H9 (cell line): ENCODE data around the gene LRP1B. TPM values are rescaled to one million over a fixed set of nuclear protein-coding genes. Genes with fewer than 3 reads are reported as not detected.

Source experiments
- DNase-seq: peaks from one replicate; pipeline ENCODE4 v3.0.0-alpha.2; 2017
- H2AFZ ChIP-seq: one replicate; pipeline ENCODE4 v1.6.1; 2013; ENCODE audit warnings: mild to moderate bottlenecking, low read length, control low read depth, moderate library complexity
- H2AK5ac ChIP-seq: 2 replicates; pipeline ENCODE4 v1.6.1; 2013; ENCODE audit warnings: low read length, control low read depth, mixed read lengths; ENCODE audit not compliant: insufficient read length
- H2BK120ac ChIP-seq: one replicate; pipeline ENCODE4 v1.6.1; 2013; ENCODE audit warnings: low read depth, mild to moderate bottlenecking, low read length, control low read depth, inconsistent platforms; ENCODE audit not compliant: poor library complexity, severe bottlenecking
- H2BK12ac ChIP-seq: 2 replicates; pipeline ENCODE4 v1.6.1; 2013; ENCODE audit warnings: low read length, control low read depth, mixed read lengths, low read depth; ENCODE audit not compliant: insufficient read length
- H2BK15ac ChIP-seq: 2 replicates; pipeline ENCODE4 v1.6.1; 2013; ENCODE audit warnings: low read depth, low read length, control low read depth
- H2BK20ac ChIP-seq: one replicate; pipeline ENCODE4 v1.6.1; 2013; ENCODE audit warnings: low read depth, mild to moderate bottlenecking, low read length, control low read depth, inconsistent platforms; ENCODE audit not compliant: poor library complexity, severe bottlenecking
- H2BK5ac ChIP-seq: 2 replicates; pipeline ENCODE4 v1.6.1; 2013; ENCODE audit warnings: low read length, control low read depth, mixed read lengths; ENCODE audit not compliant: insufficient read length
- H3K14ac ChIP-seq: 2 replicates; pipeline ENCODE4 v1.6.1; 2013; ENCODE audit warnings: low read length, control low read depth; ENCODE audit not compliant: insufficient read depth
- H3K18ac ChIP-seq: 2 replicates; pipeline ENCODE4 v1.6.1; 2013; ENCODE audit warnings: low read depth, mild to moderate bottlenecking, mixed read lengths, low read length, control low read depth; ENCODE audit not compliant: insufficient read length
- H3K23ac ChIP-seq: 2 replicates; pipeline ENCODE4 v1.6.1; 2013; ENCODE audit warnings: low read length, control low read depth, mixed read lengths, low read depth; ENCODE audit not compliant: insufficient read length
- H3K23me2 ChIP-seq: 2 replicates; pipeline ENCODE4 v1.6.1; 2013; ENCODE audit warnings: low read depth, mild to moderate bottlenecking, mixed read lengths, low read length, control low read depth; ENCODE audit not compliant: insufficient read length, poor library complexity, severe bottlenecking
- H3K27ac ChIP-seq: 2 replicates; pipeline ENCODE4 v1.5.1; 2013; ENCODE audit warnings: low read length, control low read depth, mixed read lengths, low read depth; ENCODE audit not compliant: insufficient read length
- H3K27me3 ChIP-seq: 2 replicates; pipeline ENCODE4 v1.6.1; 2013; ENCODE audit warnings: low read length, control low read depth, inconsistent platforms; ENCODE audit not compliant: insufficient read depth
- H3K4ac ChIP-seq: 2 replicates; pipeline ENCODE4 v1.6.1; 2013; ENCODE audit warnings: low read depth, mild to moderate bottlenecking, control low read depth, inconsistent platforms, low read length, moderate library complexity
- H3K4me1 ChIP-seq: 2 replicates; pipeline ENCODE4 v1.6.1; 2013; ENCODE audit warnings: low read length, control low read depth, inconsistent platforms; ENCODE audit not compliant: insufficient read depth
- H3K4me2 ChIP-seq: 2 replicates; pipeline ENCODE4 v1.6.1; 2013; ENCODE audit warnings: low read length, control low read depth, mixed read lengths; ENCODE audit not compliant: insufficient read length, insufficient read depth
- H3K56ac ChIP-seq: 2 replicates; pipeline ENCODE4 v1.6.1; 2013; ENCODE audit warnings: low read depth, mild to moderate bottlenecking, mixed read lengths, low read length, control low read depth; ENCODE audit not compliant: insufficient read length
- H3K79me1 ChIP-seq: 2 replicates; pipeline ENCODE4 v1.6.1; 2013; ENCODE audit warnings: low read depth, mild to moderate bottlenecking, moderate library complexity, low read length, control low read depth, inconsistent platforms; ENCODE audit not compliant: insufficient read depth, poor library complexity, severe bottlenecking
- H3K79me2 ChIP-seq: 2 replicates; pipeline ENCODE4 v1.6.1; 2013; ENCODE audit warnings: low read length, control low read depth, inconsistent platforms; ENCODE audit not compliant: insufficient read depth
- H3K9ac ChIP-seq: 2 replicates; pipeline ENCODE4 v1.6.1; 2013; ENCODE audit warnings: low read length, control low read depth, mixed read lengths; ENCODE audit not compliant: insufficient read length; ENCODE audit errors: extremely low read depth
- H3K9me3 ChIP-seq: one replicate; pipeline ENCODE4 v1.6.1; 2013; ENCODE audit warnings: low read depth, low read length, inconsistent platforms; ENCODE audit not compliant: control insufficient read depth
- H3T11ph ChIP-seq: one replicate; pipeline ENCODE4 v1.6.1; 2013; ENCODE audit warnings: mild to moderate bottlenecking, low read length, control low read depth, inconsistent platforms
- H4K20me1 ChIP-seq: one replicate; pipeline ENCODE4 v1.6.1; 2013; ENCODE audit not compliant: control insufficient read depth, insufficient read length, insufficient read depth
- H4K5ac ChIP-seq: 2 replicates; pipeline ENCODE4 v1.6.1; 2013; ENCODE audit warnings: low read depth, mild to moderate bottlenecking, mixed read lengths, low read length, control low read depth; ENCODE audit not compliant: insufficient read length
- H4K8ac ChIP-seq: replicated peaks from 2 replicates; pipeline ENCODE4 v1.6.1; 2013; ENCODE audit warnings: low read length, control low read depth, mixed read lengths, low read depth; ENCODE audit not compliant: insufficient read length
- H4K91ac ChIP-seq: 2 replicates; pipeline ENCODE4 v1.6.1; 2013; ENCODE audit warnings: low read depth, mild to moderate bottlenecking, moderate library complexity, mixed read lengths, low read length, control low read depth; ENCODE audit not compliant: insufficient read length
- H3K27ac Mint-ChIP-seq, 3 experiments: 2 replicates in 2 of 3; 3 replicates in 1 of 3; pipeline ENCODE4 v1.8.0; 2020 to 2021; ENCODE audit warnings: mixed read lengths in 3 of 3, mild to moderate bottlenecking in 1 of 3, moderate library complexity in 1 of 3
- H3K27me3 Mint-ChIP-seq: 2 replicates; pipeline ENCODE4 v1.8.0; 2021; ENCODE audit warnings: low read depth, mild to moderate bottlenecking, moderate library complexity, mixed read lengths
- H3K36me3 Mint-ChIP-seq, 3 experiments: 2 replicates in 2 of 3; 3 replicates in 1 of 3; pipeline ENCODE4 v1.8.0; 2020 to 2021; ENCODE audit warnings: low read depth in 3 of 3, mixed read lengths in 3 of 3; ENCODE audit not compliant: insufficient read depth in 1 of 3
- H3K4me1 Mint-ChIP-seq, 2 experiments: 2 replicates each; pipeline ENCODE4 v1.8.0; 2020; ENCODE audit warnings: mixed read lengths in 2 of 2
- H3K4me3 Mint-ChIP-seq, 2 experiments: 2 replicates in 1 of 2; 3 replicates in 1 of 2; pipeline ENCODE4 v1.8.0; 2020 to 2021; ENCODE audit warnings: mild to moderate bottlenecking in 2 of 2, mixed read lengths in 2 of 2, moderate library complexity in 1 of 2
- H3K9me3 Mint-ChIP-seq, 2 experiments: 2 replicates in 1 of 2; 3 replicates in 1 of 2; pipeline ENCODE4 v1.8.0; 2020; ENCODE audit warnings: mild to moderate bottlenecking in 2 of 2, mixed read lengths in 2 of 2, moderate library complexity in 1 of 2
- WGBS: extraction: QIAGEN DNeasy Blood & Tissue Kit; methylation state at CpG from one replicate; pipeline ENCODE4 v1.1.7; 2013; ENCODE audit warnings: missing lambda C conversion rate, low lambda C conversion rate, mixed read lengths; ENCODE audit not compliant: insufficient read length; ENCODE audit errors: extremely low coverage; 5-methylcytosine and 5-hydroxymethylcytosine counted together
- total RNA-seq: library from RNA; stranded (reverse); gene quantifications from 2 replicates; pipeline ENCODE4 v1.2.1, GENCODE V29; 2021
- TF ChIP-seq, protein P1 (sequence below): fragments of 200-600 bp; sonication (generic); conservative IDR thresholded peaks from 3 replicates; pipeline ENCODE4 v1.8.0; 2021; ENCODE audit warnings: antibody characterized with exemption, mild to moderate bottlenecking

Gene LRP1B
- total RNA-seq, 1 experiment from 2014 or later, result not detected

DNA sequence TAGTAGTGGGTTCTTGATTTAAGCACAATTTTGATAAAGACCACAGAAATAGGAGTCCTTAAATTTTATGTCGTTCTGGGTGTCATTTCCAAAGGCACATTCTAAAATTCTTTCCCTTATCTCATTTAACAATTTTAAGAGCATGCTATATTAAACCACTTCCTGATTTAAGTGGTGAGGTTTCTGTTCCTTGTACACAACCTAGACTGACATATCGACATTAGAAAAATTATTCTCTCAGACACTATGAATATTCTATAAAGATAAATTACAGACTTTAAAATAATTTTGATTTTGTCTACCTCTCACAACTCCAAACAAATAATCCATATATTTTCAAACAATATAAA, 923.8 kb downstream of the LRP1B start:
- H3K27ac Mint-ChIP-seq, result no peak overlapping the region
- H4K91ac ChIP-seq, result no peak overlapping the region
- H3K36me3 Mint-ChIP-seq, result no peaks in the 10 kb centered on the region; a peak in 1 of 7 replicates
- H3K4ac ChIP-seq, result no peak overlapping the region
- no peaks in the 10 kb centered on the region for H3K23me2 ChIP-seq
- H3K9me3 ChIP-seq, result no peaks in the 10 kb centered on the region
- H3K9ac ChIP-seq, result no peak overlapping the region
- no peak overlapping the region for H3K4me3 Mint-ChIP-seq
- H3T11ph ChIP-seq, result no peak overlapping the region
- no peaks in the 10 kb centered on the region; a peak in 1 of 5 replicates for H3K9me3 Mint-ChIP-seq
- H3K4me2 ChIP-seq, result no peak overlapping the region
- no peak overlapping the region for H4K8ac ChIP-seq
- H3K27ac ChIP-seq, result no peak overlapping the region
- no peak overlapping the region for H2BK15ac ChIP-seq
- H3K14ac ChIP-seq, result no peak overlapping the region
- no peaks in the 10 kb centered on the region for H3K4me1 Mint-ChIP-seq
- no peak overlapping the region for H2BK20ac ChIP-seq
- TF ChIP-seq, protein P1, sequence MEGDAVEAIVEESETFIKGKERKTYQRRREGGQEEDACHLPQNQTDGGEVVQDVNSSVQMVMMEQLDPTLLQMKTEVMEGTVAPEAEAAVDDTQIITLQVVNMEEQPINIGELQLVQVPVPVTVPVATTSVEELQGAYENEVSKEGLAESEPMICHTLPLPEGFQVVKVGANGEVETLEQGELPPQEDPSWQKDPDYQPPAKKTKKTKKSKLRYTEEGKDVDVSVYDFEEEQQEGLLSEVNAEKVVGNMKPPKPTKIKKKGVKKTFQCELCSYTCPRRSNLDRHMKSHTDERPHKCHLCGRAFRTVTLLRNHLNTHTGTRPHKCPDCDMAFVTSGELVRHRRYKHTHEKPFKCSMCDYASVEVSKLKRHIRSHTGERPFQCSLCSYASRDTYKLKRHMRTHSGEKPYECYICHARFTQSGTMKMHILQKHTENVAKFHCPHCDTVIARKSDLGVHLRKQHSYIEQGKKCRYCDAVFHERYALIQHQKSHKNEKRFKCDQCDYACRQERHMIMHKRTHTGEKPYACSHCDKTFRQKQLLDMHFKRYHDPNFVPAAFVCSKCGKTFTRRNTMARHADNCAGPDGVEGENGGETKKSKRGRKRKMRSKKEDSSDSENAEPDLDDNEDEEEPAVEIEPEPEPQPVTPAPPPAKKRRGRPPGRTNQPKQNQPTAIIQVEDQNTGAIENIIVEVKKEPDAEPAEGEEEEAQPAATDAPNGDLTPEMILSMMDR, result no peak
- no peak overlapping the region for H3K18ac ChIP-seq
- no peak for DNase-seq
- H4K20me1 ChIP-seq, result no peaks in the 10 kb centered on the region
- H3K27me3 Mint-ChIP-seq, result no peaks in the 10 kb centered on the region
- H4K5ac ChIP-seq, result no peak overlapping the region
- H3K79me1 ChIP-seq, result no peaks in the 10 kb centered on the region
- H3K23ac ChIP-seq, result no peak overlapping the region
- no peak overlapping the region for H2AFZ ChIP-seq
- no peaks in the 10 kb centered on the region for H3K79me2 ChIP-seq
- no peaks in the 10 kb centered on the region for H3K27me3 ChIP-seq
- no CpG with 5 or more reads among the region's 2 CpGs for WGBS
- H2AK5ac ChIP-seq, result no peak overlapping the region
- H2BK120ac ChIP-seq, result no peak overlapping the region
- H2BK5ac ChIP-seq, result no peak overlapping the region
- no peak overlapping the region for H3K56ac ChIP-seq
- no peaks in the 10 kb centered on the region for H3K4me1 ChIP-seq
- no peak overlapping the region for H2BK12ac ChIP-seq
